ENCODE results near the gene DEFB123.
A peak's percentile ranks its signal among the peaks of the same experiment; 100 is the strongest.
"Not testable (repeated sequence)": the region's sequence is repeated elsewhere in the genome, so short reads cannot be mapped to it uniquely, and the experiment has no call there.

DEFB123 gene, protein sequence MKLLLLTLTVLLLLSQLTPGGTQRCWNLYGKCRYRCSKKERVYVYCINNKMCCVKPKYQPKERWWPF

DNA sequence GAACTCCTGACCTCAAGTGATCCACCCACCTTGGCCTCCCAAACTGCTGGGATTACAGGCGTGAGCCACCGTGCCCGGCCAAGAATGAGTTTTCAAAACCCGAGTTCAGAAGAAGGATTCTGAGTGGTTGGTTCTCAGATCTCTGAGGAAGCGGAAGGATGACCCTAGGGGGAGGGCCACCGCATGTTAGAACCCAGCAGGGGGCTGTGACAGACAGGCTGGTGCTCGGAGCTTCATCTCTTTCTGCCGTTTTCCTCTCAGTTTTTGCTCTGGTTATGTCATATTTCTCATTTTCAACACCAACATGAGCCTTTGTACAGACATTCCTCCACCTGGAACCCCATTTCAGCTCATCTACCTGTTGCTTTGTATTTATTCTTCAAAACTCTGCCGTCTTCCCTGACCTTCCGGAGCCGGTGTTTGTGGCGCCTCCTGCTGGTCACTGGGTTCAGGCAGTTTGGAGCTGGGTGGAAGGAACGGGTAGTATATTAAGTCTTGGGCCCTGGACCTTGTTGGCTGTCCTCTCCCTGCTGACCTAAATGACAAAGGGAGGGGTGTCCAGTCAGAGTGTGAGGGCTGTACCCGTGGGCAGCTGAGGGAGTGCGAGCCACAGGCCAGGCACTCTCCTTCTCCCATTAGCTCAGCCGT lies at the start of gene DEFB123:
DEFB123 (plus strand) TSS at position 621 of the 648 bp plus-strand sequence. CDS start 67 bp downstream, outside the sequence.
- DNase-seq, result no peak

DNA sequence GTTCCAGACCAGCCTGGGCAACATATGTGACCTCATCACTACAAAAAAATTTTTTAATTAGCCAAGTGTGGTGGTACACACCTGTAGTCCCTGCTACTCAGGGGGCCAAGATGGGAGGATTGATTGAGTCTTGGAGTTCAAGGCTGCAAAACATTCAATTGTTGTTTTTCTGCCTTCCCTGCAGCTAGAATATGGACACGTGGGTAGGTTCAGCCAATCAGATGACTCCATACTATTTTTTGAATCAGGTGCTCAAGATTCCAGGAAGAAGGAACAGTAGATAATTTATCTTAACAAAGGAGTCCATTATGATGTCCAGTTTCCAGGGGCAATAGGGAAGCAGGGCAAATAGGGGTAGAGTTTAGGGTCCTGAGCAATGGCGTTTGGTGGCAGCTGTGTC lies 47.6 kb upstream of the DEFB123 start:
- no peak for DNase-seq

DNA sequence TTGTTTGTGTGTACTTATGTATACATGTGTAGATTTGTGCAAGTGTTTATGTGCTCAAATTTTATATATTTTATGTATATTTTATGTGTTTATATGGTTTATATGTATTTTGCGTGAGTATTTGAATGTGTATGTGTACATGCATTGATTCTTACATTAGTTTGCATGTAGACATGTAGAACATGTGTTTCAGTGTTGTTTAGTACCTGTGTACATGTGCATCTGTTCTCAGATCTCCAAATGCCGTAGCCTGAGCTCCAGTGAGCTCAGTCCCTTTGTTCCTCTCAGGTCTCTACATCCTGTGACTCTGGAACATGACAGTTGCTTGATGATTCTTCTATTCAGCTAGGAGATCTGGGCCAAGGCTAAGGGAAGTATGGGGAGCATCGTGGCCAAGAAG lies 45.5 kb upstream of the DEFB123 start:
- DNase-seq, result no peak

DNA sequence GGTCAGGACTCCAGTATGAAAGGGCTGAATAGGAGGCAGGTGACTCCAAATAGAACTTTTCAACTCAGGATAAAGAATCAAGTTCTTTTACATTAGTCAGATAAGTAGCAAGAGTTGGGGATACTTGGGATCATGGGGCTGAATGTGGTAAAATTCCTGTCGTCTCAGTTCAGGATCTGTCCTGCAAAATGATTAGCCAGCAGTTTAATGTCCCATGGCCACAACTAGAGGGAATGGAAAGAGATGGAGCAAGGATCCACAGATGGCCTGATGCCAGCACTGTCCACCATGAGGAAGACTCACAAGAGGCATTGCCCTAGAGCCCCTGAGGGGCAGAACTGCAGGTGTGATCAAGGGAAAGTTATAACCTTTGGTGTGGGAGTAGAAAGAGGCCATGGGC lies 36.5 kb upstream of the DEFB123 start:
- DNase-seq, result no peak

DNA sequence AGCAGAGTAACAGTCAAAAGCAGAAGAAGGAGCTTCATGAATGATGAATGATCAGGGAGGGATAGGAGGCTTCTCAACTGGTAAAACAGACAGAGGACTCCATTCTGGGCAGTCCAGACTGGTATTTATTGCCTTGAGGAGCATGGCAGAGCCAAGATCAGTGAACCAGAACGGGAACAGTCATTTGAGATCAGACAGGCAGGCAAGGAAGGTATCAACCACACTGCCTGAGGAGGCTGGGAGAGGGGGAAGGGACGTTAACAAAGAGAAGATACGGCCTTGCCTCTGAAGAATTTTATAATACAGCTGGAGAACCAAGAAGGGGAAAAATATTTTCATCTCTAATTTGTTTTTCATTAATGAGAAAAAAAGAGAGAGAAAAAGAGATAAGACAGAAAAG lies 34.3 kb upstream of the DEFB123 start, which contains the start of gene DEFB121:
DEFB121 (minus strand) TSS at position 101 of the 400 bp plus-strand sequence; CDS start at position 38, 63 bp downstream.
- DNase-seq, result no peak

DNA sequence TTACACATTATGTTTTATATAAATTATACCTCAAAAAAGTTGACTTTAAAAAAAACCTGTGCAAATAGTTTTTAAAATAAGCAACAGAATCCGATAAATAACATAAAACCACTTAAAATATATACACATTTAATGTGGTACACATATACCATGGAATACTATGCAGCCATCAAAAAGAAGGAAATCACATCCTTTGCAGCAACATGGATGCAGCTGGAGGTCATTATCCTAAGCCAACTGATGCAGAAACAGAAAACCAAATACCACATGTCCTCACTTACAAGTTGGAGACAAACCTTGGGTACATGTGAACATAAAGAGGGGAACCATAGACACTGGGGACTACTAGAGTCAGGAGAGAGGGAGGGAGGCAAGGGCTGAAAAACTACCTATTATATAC lies 30.4 kb upstream of the DEFB123 start:
- no peak for DNase-seq

DNA sequence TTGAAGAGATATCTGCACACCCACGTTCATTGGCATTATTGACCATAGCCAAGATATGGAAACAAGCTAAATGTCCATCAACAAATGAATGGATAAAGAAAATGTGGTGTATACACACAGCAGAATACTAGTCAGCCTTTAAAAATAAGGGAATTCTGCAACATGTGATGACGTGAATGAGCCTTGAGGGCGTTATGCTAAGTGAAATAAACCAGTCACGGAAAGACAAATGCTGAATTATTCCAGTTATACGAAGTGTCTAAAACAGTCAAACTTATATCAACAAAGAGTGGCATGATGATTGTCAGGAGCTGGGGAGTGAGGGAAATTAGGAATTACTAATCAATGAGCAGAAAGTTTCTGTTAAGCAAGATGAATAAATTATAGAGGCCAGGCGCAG lies 26.1 kb upstream of the DEFB123 start:
- DNase-seq, result no peak

DNA sequence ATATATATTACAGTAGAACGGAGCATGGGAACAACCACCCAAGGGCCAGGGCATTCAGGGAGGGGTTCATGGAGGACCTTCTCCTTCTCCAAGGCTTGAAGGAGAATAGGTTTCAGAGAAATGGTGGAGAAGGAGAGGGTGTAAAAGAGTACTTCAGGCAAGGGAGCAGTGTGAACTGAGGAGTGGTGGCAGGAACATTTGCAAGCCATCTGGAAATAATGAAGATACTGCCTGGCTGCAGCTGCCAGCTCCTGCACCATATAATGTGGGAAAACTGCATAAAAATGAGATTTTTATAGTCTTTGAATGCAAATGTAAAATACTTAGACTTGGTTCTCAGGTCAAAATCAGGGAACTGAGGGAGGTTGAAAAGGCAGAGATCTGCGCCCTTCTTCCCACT lies 24.8 kb upstream of the DEFB123 start:
- DNase-seq, result no peak

DNA sequence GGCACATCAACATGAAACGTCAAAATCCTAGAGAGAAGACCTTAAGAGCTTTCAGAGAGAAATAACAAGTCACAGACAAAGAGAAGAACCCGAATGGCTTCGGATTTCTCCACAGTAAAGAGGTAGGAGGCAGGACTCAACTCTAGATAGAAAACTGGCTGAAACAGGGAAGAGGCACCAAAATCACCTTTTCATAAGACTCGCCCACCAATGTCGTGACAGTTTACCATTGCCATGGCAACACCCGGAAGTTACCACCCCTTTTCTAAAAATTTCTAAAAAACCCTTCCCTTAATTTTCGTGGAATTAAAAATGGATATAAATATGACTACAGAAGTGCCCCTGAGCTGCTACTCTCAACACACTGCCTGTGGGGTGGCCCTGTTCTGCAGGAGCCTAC lies 22.1 kb upstream of the DEFB123 start:
- no peak for DNase-seq

DNA sequence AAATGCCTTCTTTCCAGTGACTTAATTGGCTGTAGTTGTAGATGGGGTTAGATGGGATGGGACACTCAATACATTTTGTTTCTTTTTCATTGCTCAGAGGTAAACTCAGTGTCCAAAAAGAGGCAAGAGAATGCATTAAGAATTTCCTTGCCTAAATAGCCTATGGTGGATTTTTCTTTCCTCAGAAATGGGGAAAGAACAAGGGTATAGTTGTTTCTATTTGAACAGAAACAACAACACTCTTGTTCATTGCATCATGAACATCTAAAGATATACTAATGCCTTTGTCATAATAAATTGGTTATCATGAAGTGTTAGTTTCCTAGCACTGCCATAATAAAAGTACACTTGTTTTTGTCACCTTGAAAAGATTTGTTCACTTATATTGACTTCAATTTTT lies 14.6 kb upstream of the DEFB123 start:
- DNase-seq, result no peak

DNA sequence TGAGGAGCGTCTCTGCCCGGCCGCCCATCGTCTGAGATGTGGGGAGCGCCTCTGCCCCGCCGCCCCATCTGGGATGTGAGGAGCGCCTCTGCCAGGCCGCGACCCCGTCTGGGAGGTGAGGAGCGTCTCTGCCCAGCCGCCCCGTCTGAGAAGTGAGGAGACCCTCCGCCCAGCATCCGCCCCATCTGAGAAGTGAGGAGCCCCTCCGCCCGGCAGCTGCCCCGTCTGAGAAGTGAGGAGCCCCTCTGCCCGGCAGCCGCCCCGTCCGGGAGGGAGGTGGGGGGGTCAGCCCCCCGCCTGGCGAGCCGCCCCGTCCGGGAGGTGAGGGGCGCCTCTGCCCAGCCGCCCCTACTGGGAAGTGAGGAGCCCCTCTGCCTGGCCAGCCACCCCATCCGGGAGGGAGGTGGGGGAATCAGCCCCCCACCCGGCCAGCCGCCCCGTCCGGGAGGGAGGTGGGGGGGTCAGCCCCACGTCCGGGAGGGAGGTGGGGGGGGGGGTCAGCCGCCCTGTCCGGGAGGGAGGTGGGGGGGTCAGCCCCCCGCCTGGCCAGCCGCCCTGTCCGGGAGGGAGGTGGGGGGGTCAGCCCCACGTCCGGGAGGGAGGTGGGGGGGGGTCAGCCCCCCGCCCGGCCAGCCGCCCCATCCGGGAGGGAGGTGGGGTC lies 13.4 kb upstream of the DEFB123 start:
- not testable (repeated sequence) for DNase-seq

DNA sequence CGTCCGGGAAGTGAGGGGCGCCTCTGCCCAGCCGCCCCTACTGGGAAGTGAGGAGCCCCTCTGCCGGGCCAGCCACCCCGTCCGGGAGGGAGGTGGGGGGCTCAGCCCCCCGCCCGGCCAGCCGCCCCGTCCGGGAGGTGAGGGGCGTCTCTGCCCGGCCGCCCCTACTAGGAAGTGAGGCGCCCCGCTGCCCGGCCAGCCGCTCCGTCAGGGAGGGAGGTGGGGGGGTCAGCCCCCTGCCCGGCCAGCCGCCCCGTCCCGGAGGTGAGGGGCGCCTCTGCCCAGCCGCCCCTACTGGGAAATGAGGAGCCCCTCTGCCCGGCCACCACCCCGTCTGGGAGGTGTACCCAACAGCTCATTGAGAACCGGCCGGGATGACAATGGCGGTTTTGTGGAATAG lies 12.9 kb upstream of the DEFB123 start:
- not testable (repeated sequence) for DNase-seq

DNA sequence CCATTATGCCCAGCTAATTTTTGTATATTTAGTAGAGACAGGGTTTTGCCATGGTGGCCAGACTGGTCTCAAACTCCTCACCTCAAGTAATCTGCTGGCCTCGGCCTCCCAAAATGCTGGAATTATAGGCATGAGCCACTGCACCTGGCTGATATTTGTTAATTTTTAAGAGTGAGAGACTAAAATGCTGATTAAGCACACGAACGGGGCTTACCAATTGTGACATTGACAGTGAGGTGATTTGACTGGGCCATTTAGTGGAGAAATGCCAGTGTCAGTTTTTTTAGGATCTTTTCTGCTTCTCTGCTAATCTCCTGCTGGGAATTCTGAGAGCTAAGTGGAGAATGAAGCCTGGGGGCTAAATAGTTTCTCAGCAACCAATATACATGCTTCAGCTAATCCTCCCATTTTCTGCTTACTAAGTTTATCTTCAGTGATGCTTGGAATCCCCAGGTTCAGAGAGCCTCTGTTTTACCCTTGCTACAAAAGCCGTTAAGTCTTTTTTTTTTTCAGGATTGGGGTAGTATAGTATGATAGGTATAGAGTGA lies 9.8 kb upstream of the DEFB123 start:
- no peak for DNase-seq

DNA sequence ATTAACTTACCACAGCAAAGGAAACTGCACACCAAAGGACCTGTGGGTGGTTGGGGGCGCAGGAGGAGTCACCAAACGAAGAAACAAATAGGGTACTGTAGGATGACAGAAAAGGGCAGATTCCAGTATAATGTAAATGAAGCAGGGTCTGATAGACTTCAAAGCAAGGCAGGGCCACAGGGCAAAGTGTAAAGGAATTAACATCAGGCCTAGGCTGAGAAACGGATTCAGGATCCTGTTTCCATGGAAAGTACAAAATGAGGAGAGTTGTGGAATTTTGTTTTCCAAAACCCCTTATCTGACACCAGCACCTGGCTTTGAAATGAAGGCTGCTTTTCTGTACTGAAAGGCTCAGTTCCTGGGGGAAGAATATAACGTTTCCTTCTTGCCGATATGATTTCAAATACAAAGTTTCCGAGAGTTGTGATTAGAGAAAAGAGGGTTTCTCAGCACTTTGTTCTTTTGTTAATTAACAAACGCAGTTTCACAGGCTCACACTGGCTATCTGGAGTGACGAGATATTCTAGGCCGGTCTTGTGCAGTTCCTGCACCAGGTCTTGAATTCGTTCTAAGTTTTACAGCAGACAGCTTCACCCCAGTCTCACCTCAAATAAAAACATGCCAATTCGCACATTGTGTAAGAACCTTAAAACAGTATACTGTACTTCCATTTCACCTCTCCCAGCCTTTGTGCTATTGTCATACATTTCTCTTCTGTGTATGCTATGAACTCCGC lies 5.8 kb downstream of the DEFB123 start:
- DNase-seq, result no peak

DNA sequence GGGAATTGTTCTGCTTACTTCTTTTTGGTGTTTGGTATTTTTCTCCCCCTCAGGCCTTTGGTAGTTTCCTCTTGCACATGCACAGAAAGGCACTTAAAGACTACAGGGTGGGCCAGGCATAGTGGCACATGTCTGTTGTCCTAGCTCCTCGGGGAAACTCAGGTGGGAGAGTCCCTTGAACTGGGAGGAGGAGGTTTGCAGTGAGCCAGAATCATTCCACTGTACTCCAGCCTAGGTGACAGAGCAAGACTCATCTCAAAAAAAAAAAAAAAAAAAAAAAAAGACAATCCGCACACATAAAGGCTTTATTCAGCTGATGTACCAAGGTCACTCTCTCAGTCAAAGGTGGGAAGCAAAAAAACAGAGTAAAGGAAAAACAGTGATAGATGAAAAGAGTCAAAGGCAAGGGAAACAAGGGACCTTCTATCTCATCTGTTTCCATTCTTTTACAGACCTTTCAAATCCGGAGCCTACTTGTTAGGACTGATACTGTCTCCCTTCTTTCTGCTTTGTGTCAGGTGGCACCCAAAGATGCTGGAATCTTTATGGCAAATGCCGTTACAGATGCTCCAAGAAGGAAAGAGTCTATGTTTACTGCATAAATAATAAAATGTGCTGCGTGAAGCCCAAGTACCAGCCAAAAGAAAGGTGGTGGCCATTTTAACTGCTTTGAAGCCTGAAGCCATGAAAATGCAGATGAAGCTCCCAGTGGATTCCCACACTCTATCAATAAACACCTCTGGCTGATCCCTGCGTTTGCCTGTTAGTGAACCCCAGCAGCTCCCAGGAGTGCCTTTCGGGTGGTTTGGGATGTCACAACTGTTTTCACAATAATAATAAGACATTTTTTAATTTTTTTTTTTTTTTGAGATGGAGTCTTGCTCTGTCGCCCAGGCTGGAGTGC lies 9.3 kb downstream of the DEFB123 start:
- no peak for DNase-seq

DNA sequence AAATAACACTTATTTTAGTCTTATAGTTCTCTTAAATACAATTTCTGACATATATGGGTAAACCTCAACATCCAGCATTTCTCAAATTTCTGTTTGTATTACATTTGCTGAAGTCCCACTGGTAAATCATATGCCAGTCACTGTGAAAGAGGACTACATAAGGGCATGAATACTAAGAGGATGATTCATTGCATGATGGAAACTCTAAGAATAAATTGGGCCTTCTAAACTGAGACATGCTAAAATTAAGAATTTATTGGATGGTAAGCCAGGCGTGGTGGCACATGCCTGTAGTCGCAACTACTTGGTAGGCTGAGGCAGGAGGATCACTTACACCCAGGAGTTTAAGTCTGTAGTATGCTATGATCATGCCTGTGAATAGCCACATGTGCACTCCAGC lies 12.1 kb downstream of the DEFB123 start:
- no peak for DNase-seq

DNA sequence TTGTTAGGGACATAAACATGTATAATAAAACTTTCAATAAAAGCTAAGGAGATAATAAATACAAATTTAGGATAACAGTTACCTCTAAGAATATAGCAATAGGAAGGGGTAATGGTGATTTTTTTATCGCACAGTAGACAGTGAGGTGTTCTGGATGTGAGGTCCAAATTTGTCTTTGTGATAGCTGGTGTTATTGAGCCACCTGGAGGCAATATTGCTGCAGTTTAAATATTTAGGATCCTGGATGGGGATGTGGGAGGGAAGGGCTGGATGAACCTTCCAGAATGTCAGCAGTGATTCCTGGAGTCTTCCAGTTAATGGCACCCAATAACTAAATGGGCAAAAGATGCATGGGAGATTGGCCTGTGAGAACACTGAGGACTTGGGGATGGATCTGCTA lies 13.9 kb downstream of the DEFB123 start:
- no peak for DNase-seq

DNA sequence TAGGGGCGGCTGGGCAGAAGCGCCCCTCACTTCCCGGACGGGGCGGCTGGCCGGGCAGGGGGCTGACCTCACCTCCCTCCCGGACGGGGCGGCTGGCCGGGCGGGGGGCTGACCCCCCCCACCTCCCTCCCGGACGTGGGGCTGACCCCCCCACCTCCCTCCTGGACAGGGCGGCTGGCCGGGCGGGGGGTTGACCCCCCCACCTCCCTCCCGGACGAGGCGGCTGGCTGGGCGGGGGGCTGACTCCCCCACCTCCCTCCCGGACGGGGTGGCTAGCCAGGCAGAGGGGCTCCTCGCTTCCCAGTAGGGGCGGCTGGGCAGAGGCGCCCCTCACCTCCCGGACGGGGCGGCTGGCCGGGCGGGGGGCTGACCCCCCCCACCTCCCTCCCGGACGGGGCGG lies 30.5 kb downstream of the DEFB123 start:
- DNase-seq, result not testable (repeated sequence)

DNA sequence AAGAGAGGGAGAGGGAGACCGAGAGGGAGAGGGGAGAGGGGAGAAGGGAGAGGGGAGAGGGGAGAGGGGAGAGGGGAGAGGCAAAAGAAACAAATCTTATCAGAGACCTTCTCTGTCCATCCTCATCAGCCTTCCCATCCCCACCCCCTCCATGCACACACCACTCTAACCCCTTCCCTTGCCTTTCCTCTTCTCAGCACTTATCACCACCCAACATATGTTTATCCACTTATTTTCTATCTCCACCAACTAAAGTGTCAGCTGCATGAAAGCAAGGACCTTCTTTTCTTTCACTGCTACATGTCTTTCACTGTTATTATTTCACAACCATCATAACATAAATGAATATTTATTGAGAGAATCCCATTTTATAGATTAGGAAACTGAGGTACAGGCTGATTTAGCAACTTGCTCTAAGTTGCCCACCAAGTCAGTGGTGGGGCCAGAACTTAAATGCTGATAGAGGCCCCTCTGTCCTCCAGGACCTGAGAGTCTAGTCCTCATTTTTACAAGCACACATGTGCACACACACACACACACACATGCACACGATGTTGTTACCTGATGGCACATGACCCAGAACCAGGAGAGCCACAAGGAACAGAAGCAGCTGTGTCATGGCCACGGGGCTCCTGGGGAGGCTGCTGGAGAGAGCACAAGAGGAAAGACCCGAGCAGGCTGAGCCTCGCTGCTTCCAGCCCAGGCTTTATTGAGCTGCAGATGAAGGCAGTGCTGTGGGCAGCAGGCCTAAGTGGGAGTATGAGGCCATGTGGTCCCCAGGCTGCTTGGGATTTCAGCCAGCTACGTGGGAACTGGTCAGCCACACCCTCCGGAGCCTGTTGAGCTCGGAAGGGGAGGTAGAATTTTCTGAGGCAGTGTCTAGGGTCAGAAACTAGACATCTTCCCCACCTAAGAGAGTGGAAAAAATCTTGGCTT lies 32.2 kb downstream of the DEFB123 start:
- DNase-seq, result peak; percentile 20

DNA sequence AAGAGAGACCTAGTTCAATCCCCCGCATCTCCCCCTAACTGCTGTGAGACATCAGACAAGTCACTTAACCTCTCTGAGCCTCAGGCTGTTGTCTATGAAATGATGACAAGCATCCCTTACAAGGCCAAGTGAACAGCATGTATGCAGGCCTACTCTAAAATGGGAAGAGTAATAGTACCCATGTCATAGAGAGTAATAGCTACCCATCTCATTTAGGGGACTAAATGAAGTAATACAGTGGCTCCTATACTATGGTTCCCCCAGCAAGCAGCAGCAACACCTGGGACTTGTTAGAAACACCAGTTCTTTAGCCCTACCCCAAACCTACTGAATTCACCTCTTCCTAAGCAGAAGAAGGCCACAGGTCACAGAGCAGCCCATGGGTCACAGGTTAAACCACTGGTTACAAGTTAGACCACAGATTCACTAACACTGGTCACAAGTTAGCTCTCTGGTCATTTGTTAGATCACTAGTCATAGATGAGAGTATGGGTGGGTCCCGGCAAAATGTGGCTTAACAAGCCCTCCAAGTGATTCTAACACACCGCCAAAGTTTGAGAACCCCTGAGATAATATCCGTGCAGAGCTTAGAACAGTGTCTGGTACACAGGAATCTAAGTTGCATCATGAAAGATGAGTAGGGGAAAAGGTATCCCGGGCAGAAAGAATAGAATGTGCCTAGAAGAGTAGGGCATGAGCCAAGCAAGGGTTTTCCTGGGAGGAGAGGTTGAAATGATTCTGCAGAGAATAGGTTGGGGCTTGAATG lies 33.1 kb downstream of the DEFB123 start:
- no peak for DNase-seq

DNA sequence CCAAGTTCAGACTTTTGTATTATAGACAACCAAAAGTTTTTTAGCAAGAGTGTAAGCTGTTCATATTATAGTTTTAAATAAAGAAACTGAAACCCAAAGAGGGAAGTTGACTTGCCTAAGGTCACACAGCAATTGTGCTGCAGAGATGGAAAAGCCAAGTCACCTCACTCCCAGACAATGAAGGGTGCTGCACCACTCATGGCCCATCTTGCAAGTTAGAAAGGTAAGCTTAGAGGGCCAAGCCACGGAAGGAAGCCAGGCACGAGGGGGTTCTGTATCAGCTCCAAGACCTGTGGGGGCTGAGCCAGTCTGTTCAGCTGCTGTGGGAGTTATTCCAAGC lies 33.6 kb downstream of the DEFB123 start:
- DNase-seq, result no peak
